ENCODE results near the gene NOX3.

The NOX3 gene

DNA sequence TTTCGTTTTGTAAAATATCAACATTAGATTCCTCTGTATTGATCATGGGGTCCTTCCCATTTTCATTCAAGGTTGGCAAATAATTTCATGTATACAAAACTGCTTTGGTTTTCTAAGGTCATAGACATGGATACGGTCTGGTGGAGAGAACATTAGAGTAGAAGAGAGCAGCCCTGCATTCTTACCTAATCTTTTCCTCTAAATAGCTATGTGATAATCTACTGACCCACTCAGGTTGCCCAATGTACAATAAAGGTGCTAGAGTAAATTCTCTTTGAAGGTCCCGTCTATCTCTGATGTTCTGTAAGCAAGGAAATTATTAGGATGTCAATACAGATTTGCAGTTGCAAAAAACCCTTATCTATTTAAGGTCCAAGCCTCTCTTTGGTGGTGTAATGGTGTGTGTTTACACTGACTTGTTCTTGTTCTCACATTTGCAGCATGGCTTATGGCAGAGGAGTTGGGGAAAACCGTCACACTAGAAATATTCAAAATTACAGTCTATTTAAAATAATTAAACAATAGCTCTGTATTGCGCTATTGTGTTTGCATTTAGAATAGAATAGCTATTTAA, 31.2 kb upstream of the NOX3 start:
- no peaks in the 10 kb centered on the region for H3K27me3 ChIP-seq (ENCODE audit: control insufficient read depth, low read length)
- no peaks in the 10 kb centered on the region for H3K36me3 ChIP-seq (ENCODE audit: control insufficient read depth, low read length)
- no peaks in the 10 kb centered on the region for H3F3A ChIP-seq (ENCODE audit: control insufficient read depth, insufficient read depth)
- no peaks in the 10 kb centered on the region for H3K79me2 ChIP-seq (ENCODE audit: control insufficient read depth, low read length)
- no peak overlapping the region for H3K4me2 ChIP-seq (ENCODE audit: low read length)
- TF ChIP-seq, protein P1, sequence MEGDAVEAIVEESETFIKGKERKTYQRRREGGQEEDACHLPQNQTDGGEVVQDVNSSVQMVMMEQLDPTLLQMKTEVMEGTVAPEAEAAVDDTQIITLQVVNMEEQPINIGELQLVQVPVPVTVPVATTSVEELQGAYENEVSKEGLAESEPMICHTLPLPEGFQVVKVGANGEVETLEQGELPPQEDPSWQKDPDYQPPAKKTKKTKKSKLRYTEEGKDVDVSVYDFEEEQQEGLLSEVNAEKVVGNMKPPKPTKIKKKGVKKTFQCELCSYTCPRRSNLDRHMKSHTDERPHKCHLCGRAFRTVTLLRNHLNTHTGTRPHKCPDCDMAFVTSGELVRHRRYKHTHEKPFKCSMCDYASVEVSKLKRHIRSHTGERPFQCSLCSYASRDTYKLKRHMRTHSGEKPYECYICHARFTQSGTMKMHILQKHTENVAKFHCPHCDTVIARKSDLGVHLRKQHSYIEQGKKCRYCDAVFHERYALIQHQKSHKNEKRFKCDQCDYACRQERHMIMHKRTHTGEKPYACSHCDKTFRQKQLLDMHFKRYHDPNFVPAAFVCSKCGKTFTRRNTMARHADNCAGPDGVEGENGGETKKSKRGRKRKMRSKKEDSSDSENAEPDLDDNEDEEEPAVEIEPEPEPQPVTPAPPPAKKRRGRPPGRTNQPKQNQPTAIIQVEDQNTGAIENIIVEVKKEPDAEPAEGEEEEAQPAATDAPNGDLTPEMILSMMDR (IDR thresholded peaks at IDR 0.05; ENCODE audit: low read depth, low read length, poor library complexity, severe bottlenecking) = no peak
- TF ChIP-seq EZH2phosphoT487 (IDR thresholded peaks at IDR 0.05; ENCODE audit: borderline replicate concordance, low read length) = no peak
- H3K4me3 ChIP-seq (ENCODE audit: low read length) = no peak overlapping the region
- no peaks in the 10 kb centered on the region for H3K4me1 ChIP-seq (ENCODE audit: control insufficient read depth, low read length)
- H4K20me1 ChIP-seq (ENCODE audit: control insufficient read depth, insufficient read depth, low read depth, low read length) = no peaks in the 10 kb centered on the region
- H3K9me2 ChIP-seq (replicated peaks; ENCODE audit: control insufficient read depth, low read length) = no peaks in the 10 kb centered on the region
- H3K9me3 ChIP-seq (ENCODE audit: control insufficient read depth, insufficient read depth, low read length) = peaks cover under 1% of the 10 kb centered on the region; the same call in 1 of the 2 replicates
- no peak overlapping the region for H3K27ac ChIP-seq (ENCODE audit: low read depth, low read length)

DNA sequence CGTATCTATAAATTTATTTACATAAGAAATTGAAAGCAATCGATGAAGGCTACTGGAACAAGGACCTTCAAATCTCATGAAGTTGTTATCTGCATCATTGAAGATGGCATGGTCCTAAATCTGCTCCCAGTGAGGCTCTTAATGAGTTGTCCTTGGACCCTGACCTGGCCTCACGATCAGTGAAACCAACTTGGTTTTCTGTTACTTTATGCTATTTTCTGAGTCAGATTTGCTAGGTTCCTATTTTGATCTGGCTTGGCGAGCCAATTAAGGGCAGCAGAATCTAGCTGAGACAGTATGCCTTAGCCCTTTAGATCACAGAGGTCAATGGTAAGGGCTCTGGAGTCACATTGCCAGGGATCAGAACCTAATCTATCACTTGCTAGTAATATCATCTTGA, 30.1 kb upstream of the NOX3 start:
- H3K4me3 ChIP-seq (ENCODE audit: low read length) = no peak overlapping the region
- TF ChIP-seq, protein P1 (IDR thresholded peaks at IDR 0.05; ENCODE audit: low read depth, low read length, poor library complexity, severe bottlenecking) = no peak
- no peak for TF ChIP-seq EZH2phosphoT487 (IDR thresholded peaks at IDR 0.05; ENCODE audit: borderline replicate concordance, low read length)
- H4K20me1 ChIP-seq (ENCODE audit: control insufficient read depth, insufficient read depth, low read depth, low read length) = no peaks in the 10 kb centered on the region
- H3K36me3 ChIP-seq (ENCODE audit: control insufficient read depth, low read length) = no peaks in the 10 kb centered on the region
- H3K79me2 ChIP-seq (ENCODE audit: control insufficient read depth, low read length) = no peaks in the 10 kb centered on the region
- no peaks in the 10 kb centered on the region for H3K4me1 ChIP-seq (ENCODE audit: control insufficient read depth, low read length)
- no peak overlapping the region for H3K4me2 ChIP-seq (ENCODE audit: low read length)
- H3K27me3 ChIP-seq (ENCODE audit: control insufficient read depth, low read length) = no peaks in the 10 kb centered on the region
- no peaks in the 10 kb centered on the region for H3K9me2 ChIP-seq (replicated peaks; ENCODE audit: control insufficient read depth, low read length)
- H3K9me3 ChIP-seq (ENCODE audit: control insufficient read depth, insufficient read depth, low read length) = no peaks in the 10 kb centered on the region
- no peaks in the 10 kb centered on the region for H3F3A ChIP-seq (ENCODE audit: control insufficient read depth, insufficient read depth)
- H3K27ac ChIP-seq (ENCODE audit: low read depth, low read length) = no peak overlapping the region

DNA sequence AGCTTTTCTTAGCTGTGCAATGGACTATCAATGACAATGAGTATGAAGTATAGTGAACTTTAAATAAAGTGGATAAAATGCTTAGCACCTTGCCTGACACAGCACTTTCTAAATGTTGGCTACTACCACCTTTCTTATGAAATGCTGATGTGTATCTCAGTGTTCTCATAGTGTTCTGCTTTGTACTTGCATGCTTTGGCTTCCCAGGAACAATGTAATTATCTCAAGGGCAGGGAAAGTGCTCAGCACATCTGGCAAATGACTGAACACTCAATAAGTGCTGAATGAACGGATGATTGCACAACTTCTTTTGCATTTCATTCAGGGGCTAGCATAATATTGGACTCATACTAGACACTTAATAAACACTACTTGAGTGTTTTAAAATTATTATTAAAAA, 28.2 kb upstream of the NOX3 start:
- H3K27ac ChIP-seq (ENCODE audit: low read depth, low read length) = no peak overlapping the region
- no peak for TF ChIP-seq EZH2phosphoT487 (IDR thresholded peaks at IDR 0.05; ENCODE audit: borderline replicate concordance, low read length)
- TF ChIP-seq, protein P1 (IDR thresholded peaks at IDR 0.05; ENCODE audit: low read depth, low read length, poor library complexity, severe bottlenecking) = no peak
- 0 out of 2 replicates have a peak, but pooled peaks cover 4% of the 10 kb centered on the region for H3K9me3 ChIP-seq (ENCODE audit: control insufficient read depth, insufficient read depth, low read length)
- no peaks in the 10 kb centered on the region for H3K27me3 ChIP-seq (ENCODE audit: control insufficient read depth, low read length)
- H3K4me1 ChIP-seq (ENCODE audit: control insufficient read depth, low read length) = peaks cover 8% of the 10 kb centered on the region
- no peaks in the 10 kb centered on the region for H3K9me2 ChIP-seq (replicated peaks; ENCODE audit: control insufficient read depth, low read length)
- no peak overlapping the region for H3K4me3 ChIP-seq (ENCODE audit: low read length)
- H3K79me2 ChIP-seq (ENCODE audit: control insufficient read depth, low read length) = no peaks in the 10 kb centered on the region
- no peak overlapping the region for H3K4me2 ChIP-seq (ENCODE audit: low read length)
- H3F3A ChIP-seq (ENCODE audit: control insufficient read depth, insufficient read depth) = no peaks in the 10 kb centered on the region
- H3K36me3 ChIP-seq (ENCODE audit: control insufficient read depth, low read length) = no peaks in the 10 kb centered on the region
- no peaks in the 10 kb centered on the region for H4K20me1 ChIP-seq (ENCODE audit: control insufficient read depth, insufficient read depth, low read depth, low read length)

All from DOHH2 (cell line).